Measurements from ENCODE around the gene ZNF581.

Gene ZNF581

GRCh38 chr19:55635334-55635717 lies 8.1 kb upstream of the ZNF581 start:
- no peak for DNase-seq

- DNase-seq: no peak
Observed at GRCh38 chr19:55635856-55636440, 7.5 kb upstream of the ZNF581 start.

GRCh38 chr19:55636723-55637122 lies 6.7 kb upstream of the ZNF581 start:
- DNase-seq: no peak

GRCh38 chr19:55637534-55637933 lies 5.9 kb upstream of the ZNF581 start:
- no peak for DNase-seq

GRCh38 chr19:55638864-55639359 lies 4.5 kb upstream of the ZNF581 start:
- DNase-seq: no peak

- no peak for DNase-seq
Observed at GRCh38 chr19:55640043-55640576, 3.3 kb upstream of the ZNF581 start.

GRCh38 chr19:55640577-55641425 lies 2.6 kb upstream of the ZNF581 start, which contains the start of gene ZNF580:
Gene ZNF580, plus strand, starts transcription at chr19:55641002. Its CDS starts 1,507 bp downstream, at chr19:55642509.
- DNase-seq: no peak

- no peak for DNase-seq
Observed at GRCh38 chr19:55641426-55642152, 1.9 kb upstream of the ZNF581 start.

GRCh38 chr19:55642153-55643002 lies 1.1 kb upstream of the ZNF581 start:
- DNase-seq: no peak

GRCh38 chr19:55643887-55644176 lies 383 bp downstream of the ZNF581 start:
- no peak for DNase-seq

- DNase-seq: no peak
Observed at GRCh38 chr19:55644191-55644833, 863 bp downstream of the ZNF581 start.

- no peak for DNase-seq
Observed at GRCh38 chr19:55644842-55645511, 1.5 kb downstream of the ZNF581 start.

- DNase-seq: no peak
Observed at GRCh38 chr19:55645512-55645881, 2.0 kb downstream of the ZNF581 start.

- no peak for DNase-seq
Observed at GRCh38 chr19:55646889-55647731, 3.7 kb downstream of the ZNF581 start.

GRCh38 chr19:55647732-55648584 lies 4.5 kb downstream of the ZNF581 start, which contains the start of gene CCDC106:
Gene CCDC106, plus strand, starts transcription at chr19:55648212. Its CDS starts 835 bp downstream, at chr19:55649047.
- DNase-seq: no peak

- DNase-seq: no peak
Observed at GRCh38 chr19:55648585-55649267, 5.3 kb downstream of the ZNF581 start.

GRCh38 chr19:55649268-55650125 lies 6.0 kb downstream of the ZNF581 start:
- DNase-seq: no peak

- no peak for DNase-seq
Observed at GRCh38 chr19:55650126-55650557, 6.7 kb downstream of the ZNF581 start.
